ENCODE results near the gene PAF1.
A peak's percentile ranks its signal among the peaks of the same experiment; 100 is the strongest.

PAF1 gene

DNA sequence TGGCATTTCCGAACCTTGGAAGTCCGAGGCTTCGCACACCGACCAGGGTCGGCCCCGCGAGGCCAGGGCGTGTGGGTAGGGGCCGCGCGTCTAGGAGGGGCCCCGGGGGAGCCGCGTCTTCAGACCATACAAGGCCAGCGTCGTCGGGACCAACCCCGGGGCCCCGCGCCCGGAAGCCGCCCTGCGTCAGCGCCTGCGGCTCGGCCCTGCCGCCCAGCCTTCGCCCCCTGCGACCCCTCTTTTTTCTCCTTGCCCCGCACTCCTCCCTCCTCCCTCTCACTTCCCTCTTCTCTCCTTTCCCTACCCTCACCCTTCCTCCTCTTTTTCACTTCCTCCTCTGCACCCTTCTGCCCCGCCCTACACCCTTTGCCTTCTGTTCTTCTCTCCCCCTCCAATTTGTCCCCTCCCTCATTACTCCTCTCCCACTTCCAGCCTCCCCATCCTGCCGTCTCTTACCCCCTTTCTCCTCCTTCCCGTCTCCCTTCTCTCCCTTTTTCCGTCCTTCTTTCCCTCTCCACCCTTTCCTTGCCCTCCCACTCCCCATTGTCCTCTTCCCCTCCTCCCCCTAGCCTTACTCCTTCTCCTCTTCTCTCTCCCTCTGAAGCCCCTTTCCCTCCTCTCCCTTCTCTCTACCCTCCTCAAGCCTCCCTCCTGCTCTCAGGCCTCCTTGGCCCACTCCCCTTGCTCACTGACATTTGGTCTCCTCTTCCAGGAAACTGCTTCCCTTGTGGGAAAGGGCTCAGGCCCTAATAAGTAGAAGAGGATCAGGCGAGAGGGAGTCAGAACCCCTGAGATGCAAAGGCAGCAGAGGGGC is 19.3 kb upstream of the PAF1 start:
- peaks cover 12% of the 10 kb centered on the region; the same call in 1 of the 2 replicates for H3K36me3 ChIP-seq (replicated peaks; ENCODE audit: insufficient read depth, low read length)
- no peaks in the 10 kb centered on the region for H3K27me3 ChIP-seq (replicated peaks; ENCODE audit: insufficient read depth, low read length)
- no peaks in the 10 kb centered on the region for H3K9me3 ChIP-seq (replicated peaks; ENCODE audit: insufficient read depth, low read length)
- DNase-seq: peak; percentile 39
- H3K9me2 ChIP-seq (replicated peaks; ENCODE audit: insufficient read depth, low read length): no peaks in the 10 kb centered on the region
- peak overlapping the region; percentile 100 for H3K27ac ChIP-seq (ENCODE audit: low read length)
- H3F3A ChIP-seq (ENCODE audit: insufficient read depth, low read length): peaks cover 62% of the 10 kb centered on the region
- H3K4me1 ChIP-seq (ENCODE audit: low read length): peaks cover 19% of the 10 kb centered on the region
- peaks cover 20% of the 10 kb centered on the region; the same call in 1 of the 2 replicates for H4K20me1 ChIP-seq (ENCODE audit: insufficient read depth, low read length)
- H3K9ac ChIP-seq (ENCODE audit: low read length): peak overlapping the region; percentile 99
- H3K4me3 ChIP-seq (ENCODE audit: low read length): peak overlapping the region; percentile 98
- TF ChIP-seq EZH2phosphoT487 (IDR thresholded peaks at IDR 0.05; ENCODE audit: low read length) (no peak), EZH2 (optimal IDR thresholded peaks at IDR 0.05; ENCODE audit: low read depth, low read length) (no peak)
- TF ChIP-seq, protein P1, sequence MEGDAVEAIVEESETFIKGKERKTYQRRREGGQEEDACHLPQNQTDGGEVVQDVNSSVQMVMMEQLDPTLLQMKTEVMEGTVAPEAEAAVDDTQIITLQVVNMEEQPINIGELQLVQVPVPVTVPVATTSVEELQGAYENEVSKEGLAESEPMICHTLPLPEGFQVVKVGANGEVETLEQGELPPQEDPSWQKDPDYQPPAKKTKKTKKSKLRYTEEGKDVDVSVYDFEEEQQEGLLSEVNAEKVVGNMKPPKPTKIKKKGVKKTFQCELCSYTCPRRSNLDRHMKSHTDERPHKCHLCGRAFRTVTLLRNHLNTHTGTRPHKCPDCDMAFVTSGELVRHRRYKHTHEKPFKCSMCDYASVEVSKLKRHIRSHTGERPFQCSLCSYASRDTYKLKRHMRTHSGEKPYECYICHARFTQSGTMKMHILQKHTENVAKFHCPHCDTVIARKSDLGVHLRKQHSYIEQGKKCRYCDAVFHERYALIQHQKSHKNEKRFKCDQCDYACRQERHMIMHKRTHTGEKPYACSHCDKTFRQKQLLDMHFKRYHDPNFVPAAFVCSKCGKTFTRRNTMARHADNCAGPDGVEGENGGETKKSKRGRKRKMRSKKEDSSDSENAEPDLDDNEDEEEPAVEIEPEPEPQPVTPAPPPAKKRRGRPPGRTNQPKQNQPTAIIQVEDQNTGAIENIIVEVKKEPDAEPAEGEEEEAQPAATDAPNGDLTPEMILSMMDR (IDR thresholded peaks at IDR 0.05; ENCODE audit: low read length): no peak
- H3K79me2 ChIP-seq (ENCODE audit: low read length): peaks cover 24% of the 10 kb centered on the region
- no peak overlapping the region for H2AFZ ChIP-seq (ENCODE audit: low read length)
- peak overlapping the region; percentile 47 for H3K4me2 ChIP-seq (ENCODE audit: low read depth, low read length)

DNA sequence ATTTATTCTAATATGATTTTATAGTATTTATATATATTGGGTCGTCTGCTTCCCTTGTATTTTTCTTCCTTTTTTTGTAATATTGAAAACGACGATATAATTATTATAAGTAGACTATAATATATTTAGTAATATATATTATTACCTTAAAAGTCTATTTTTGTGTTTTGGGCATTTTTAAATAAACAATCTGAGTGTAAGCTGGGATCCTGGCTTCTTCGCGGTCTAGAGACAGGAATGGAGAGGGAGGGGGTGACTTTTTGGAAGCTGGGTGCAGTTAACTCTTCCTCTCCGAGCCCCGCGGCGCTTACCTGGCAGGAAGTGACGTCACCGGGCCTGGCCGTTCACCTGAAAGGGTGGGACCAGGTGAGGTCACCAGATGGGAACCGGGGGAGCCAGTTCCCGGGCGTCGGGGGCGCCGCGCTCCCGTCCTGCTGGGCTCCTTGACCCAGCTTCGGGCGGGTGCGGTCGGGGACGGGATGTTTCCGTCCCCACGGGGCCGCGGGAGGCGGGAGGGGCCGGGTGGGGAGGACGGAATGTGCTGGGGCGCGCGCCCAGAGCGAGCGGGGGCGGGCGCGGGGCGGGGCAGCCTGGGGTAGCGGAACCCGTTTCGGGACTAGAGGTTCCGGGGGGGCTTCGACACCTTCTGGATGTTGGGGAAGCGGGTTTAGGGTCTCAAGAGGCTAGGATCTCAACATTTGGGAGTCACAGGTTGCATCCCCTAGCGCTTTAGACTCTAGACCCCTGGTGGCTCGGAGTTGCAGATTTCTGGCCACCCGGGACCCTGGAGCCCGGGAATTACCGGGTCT is 18.5 kb upstream of the PAF1 start:
- peak overlapping the region; percentile 99 for H3K4me2 ChIP-seq (ENCODE audit: low read depth, low read length)
- H3K9ac ChIP-seq (ENCODE audit: low read length): peak overlapping the region; percentile 99
- peaks cover 24% of the 10 kb centered on the region for H3K79me2 ChIP-seq (ENCODE audit: low read length)
- H3K27ac ChIP-seq (ENCODE audit: low read length): peak overlapping the region; percentile 100
- DNase-seq: peak; percentile 90
- no peaks in the 10 kb centered on the region for H3K27me3 ChIP-seq (replicated peaks; ENCODE audit: insufficient read depth, low read length)
- H4K20me1 ChIP-seq (ENCODE audit: insufficient read depth, low read length): peaks cover 20% of the 10 kb centered on the region; the same call in 1 of the 2 replicates
- peak overlapping the region; percentile 98 for H3K4me3 ChIP-seq (ENCODE audit: low read length)
- H3K9me2 ChIP-seq (replicated peaks; ENCODE audit: insufficient read depth, low read length): no peaks in the 10 kb centered on the region
- H3K4me1 ChIP-seq (ENCODE audit: low read length): peaks cover 23% of the 10 kb centered on the region
- H3F3A ChIP-seq (ENCODE audit: insufficient read depth, low read length): peaks cover 70% of the 10 kb centered on the region
- H3K36me3 ChIP-seq (replicated peaks; ENCODE audit: insufficient read depth, low read length): peaks cover 12% of the 10 kb centered on the region; the same call in 1 of the 2 replicates
- TF ChIP-seq, protein P1 (IDR thresholded peaks at IDR 0.05; ENCODE audit: low read length): 0 out of 2 replicates have a peak, but pooled peaks have one; percentile 6
- TF ChIP-seq EZH2phosphoT487 (IDR thresholded peaks at IDR 0.05; ENCODE audit: low read length): no peak
- H3K9me3 ChIP-seq (replicated peaks; ENCODE audit: insufficient read depth, low read length): no peaks in the 10 kb centered on the region
- H2AFZ ChIP-seq (ENCODE audit: low read length): no peak overlapping the region

DNA sequence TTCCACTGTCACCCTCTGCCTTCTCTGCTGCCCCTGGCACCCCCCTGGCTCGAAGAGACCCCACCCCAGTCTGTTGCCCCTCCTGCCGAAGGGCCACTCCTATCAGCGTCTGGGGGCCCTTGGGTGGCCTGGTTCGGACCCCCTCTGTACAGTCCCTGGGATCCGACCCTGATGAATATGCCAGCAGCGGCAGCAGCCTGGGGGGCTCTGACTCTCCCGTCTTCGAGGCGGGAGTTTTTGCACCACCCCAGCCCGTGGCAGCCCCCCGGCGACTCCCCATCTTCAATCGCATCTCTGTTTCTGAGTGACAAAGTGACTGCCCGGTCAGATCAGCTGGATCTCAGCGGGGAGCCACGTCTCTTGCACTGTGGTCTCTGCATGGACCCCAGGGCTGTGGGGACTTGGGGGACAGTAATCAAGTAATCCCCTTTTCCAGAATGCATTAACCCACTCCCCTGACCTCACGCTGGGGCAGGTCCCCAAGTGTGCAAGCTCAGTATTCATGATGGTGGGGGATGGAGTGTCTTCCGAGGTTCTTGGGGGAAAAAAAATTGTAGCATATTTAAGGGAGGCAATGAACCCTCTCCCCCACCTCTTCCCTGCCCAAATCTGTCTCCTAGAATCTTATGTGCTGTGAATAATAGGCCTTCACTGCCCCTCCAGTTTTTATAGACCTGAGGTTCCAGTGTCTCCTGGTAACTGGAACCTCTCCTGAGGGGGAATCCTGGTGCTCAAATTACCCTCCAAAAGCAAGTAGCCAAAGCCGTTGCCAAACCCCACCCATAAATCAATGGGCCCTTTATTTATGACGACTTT is 17.7 kb upstream of the PAF1 start:
- Histone ChIP-seq H3F3A (ENCODE audit: insufficient read depth, low read length) (peaks cover 79% of the 10 kb centered on the region), H3K9me2 (replicated peaks; ENCODE audit: insufficient read depth, low read length) (no peaks in the 10 kb centered on the region), H2AFZ (ENCODE audit: low read length) (no peak overlapping the region), H3K4me1 (ENCODE audit: low read length) (peaks cover 27% of the 10 kb centered on the region), H3K4me2 (ENCODE audit: low read depth, low read length) (peak overlapping the region; percentile 99), H3K4me3 (ENCODE audit: low read length) (peak overlapping the region; percentile 98), H3K36me3 (replicated peaks; ENCODE audit: insufficient read depth, low read length) (peaks cover 12% of the 10 kb centered on the region; the same call in 1 of the 2 replicates), H3K9me3 (replicated peaks; ENCODE audit: insufficient read depth, low read length) (no peaks in the 10 kb centered on the region), H3K27me3 (replicated peaks; ENCODE audit: insufficient read depth, low read length) (no peaks in the 10 kb centered on the region), H3K79me2 (ENCODE audit: low read length) (peaks cover 24% of the 10 kb centered on the region), H3K9ac (ENCODE audit: low read length) (peak overlapping the region; percentile 99), H4K20me1 (ENCODE audit: insufficient read depth, low read length) (peaks cover 20% of the 10 kb centered on the region; the same call in 1 of the 2 replicates), H3K27ac (ENCODE audit: low read length) (peak overlapping the region; percentile 100)
- no peak for TF ChIP-seq EZH2phosphoT487 (IDR thresholded peaks at IDR 0.05; ENCODE audit: low read length)
- no peak for TF ChIP-seq EZH2 (optimal IDR thresholded peaks at IDR 0.05; ENCODE audit: low read depth, low read length)
- TF ChIP-seq, protein P1 (IDR thresholded peaks at IDR 0.05; ENCODE audit: low read length): no peak
- peak; percentile 40 for DNase-seq

Data from MM.1S (cell line).